K562 (cell line): Measurements from ENCODE around the gene LATS2. TPM values are rescaled to one million over a fixed set of nuclear protein-coding genes. Genes with fewer than 3 reads are reported as not detected.

Source experiments
- ATAC-seq: fragments of 200-7000 bp; cut with Tn5 transposase; 3 replicates; pipeline ENCODE4 v1.9.1; 2020; ENCODE audit warnings: moderate library complexity
- BruUV-seq: library from RNA; stranded (reverse); fragments of 400-500 nt; replicated peaks from 2 replicates; lab custom pipeline; 2021; lab: Mats Ljungman, UMichigan
- CTCF ChIA-PET: fragments of 300-600 bp; formaldehyde crosslinking; extraction: SDS; loops from one replicate; lab custom pipeline; 2021; ENCODE audit warnings: low intra/inter-chr PET ratio; lab: Yijun Ruan, JAX
- POLR2A ChIA-PET: fragments of 300-600, 350-650 bp; sonication (Branson Sonifier 250); formaldehyde crosslinking; extraction: SDS; loops from one replicate; lab custom pipeline; 2021; ENCODE audit warnings: antibody characterized with exemption, inconsistent platforms; lab: Yijun Ruan, JAX
- DNase-seq, 4 experiments: peaks; one replicate each; pipeline versions ENCODE4 v3.0.0 to v3.0.0-alpha.2; 2011 to 2018; ENCODE audit warnings: low spot score in 3 of 4, mixed read lengths in 3 of 4; ENCODE audit errors: extremely low read depth in 1 of 4
- FAIRE-seq: peaks from 2 replicates; lab custom pipeline; 2011; peaks lifted over from hg19 to GRCh38; lab: Jason Lieb, UNC
- H2AFZ ChIP-seq: 2 replicates; pipeline ENCODE4 v1.6.0; 2011; ENCODE audit warnings: low read depth, low read length, control low read depth, inconsistent platforms
- H3K27ac ChIP-seq: fragments of 200-600 bp; 3 replicates; pipeline ENCODE4 v1.8.0; 2011; ENCODE audit warnings: low read depth, mild to moderate bottlenecking, control low read depth, inconsistent platforms, low read length, moderate library complexity, mixed read lengths; ENCODE audit errors: extremely low read depth
- H3K27me3 ChIP-seq, 2 experiments: fragments of 300-600 bp in 1 of 2; 2 replicates in 1 of 2; 3 replicates in 1 of 2; pipeline versions ENCODE4 v1.6.0 to v1.8.0; 2011; ENCODE audit warnings: inconsistent platforms in 2 of 2, low read length in 2 of 2, mild to moderate bottlenecking in 1 of 2, mixed read lengths in 1 of 2, moderate library complexity in 1 of 2; ENCODE audit not compliant: control insufficient read depth in 2 of 2, insufficient read depth in 2 of 2
- H3K36me3 ChIP-seq: fragments of 300-600 bp; 3 replicates; pipeline ENCODE4 v1.8.0; 2011; ENCODE audit warnings: mild to moderate bottlenecking, low read length, inconsistent platforms; ENCODE audit not compliant: control insufficient read depth, insufficient read depth
- H3K4me1 ChIP-seq, 2 experiments: fragments of 200-600 bp in 1 of 2; replicated peaks in 1 of 2; 2 replicates in 1 of 2; 3 replicates in 1 of 2; pipeline versions ENCODE4 v1.5.1 to v1.8.0; 2011; ENCODE audit warnings: inconsistent platforms in 2 of 2, low read length in 2 of 2, mild to moderate bottlenecking in 1 of 2, mixed read lengths in 1 of 2, moderate library complexity in 1 of 2; ENCODE audit not compliant: control insufficient read depth in 2 of 2, insufficient read depth in 2 of 2
- H3K4me2 ChIP-seq: 2 replicates; pipeline ENCODE4 v1.6.1; 2011; ENCODE audit warnings: low read length, control low read depth, inconsistent platforms, mixed read lengths; ENCODE audit not compliant: insufficient read depth
- H3K4me3 ChIP-seq: fragments of 200-600 bp; sonication (generic), shearing (Covaris generic); 2 replicates; pipeline ENCODE4 v1.5.1; 2016; ENCODE audit warnings: control low read depth, inconsistent platforms
- H3K79me2 ChIP-seq: fragments of 200-600 bp; 3 replicates; pipeline ENCODE4 v1.8.0; 2011; ENCODE audit warnings: low read length, inconsistent platforms; ENCODE audit not compliant: control insufficient read depth, insufficient read depth
- H3K9ac ChIP-seq, 2 experiments: 2 replicates each; pipeline versions ENCODE4 v1.6.0 to v1.6.1; 2011; ENCODE audit warnings: low read depth in 2 of 2, low read length in 2 of 2, control low read depth in 1 of 2, inconsistent platforms in 1 of 2, mild to moderate bottlenecking in 1 of 2, mixed read lengths in 1 of 2; ENCODE audit not compliant: insufficient read depth in 1 of 2
- H3K9me1 ChIP-seq: one replicate; pipeline ENCODE4 v1.6.0; 2011; ENCODE audit warnings: inconsistent platforms, mild to moderate bottlenecking, low read length, moderate library complexity; ENCODE audit not compliant: control insufficient read depth, insufficient read depth
- H3K9me3 ChIP-seq: replicated peaks from 2 replicates; pipeline ENCODE4 v1.5.1; 2011; ENCODE audit warnings: low read depth, low read length, inconsistent platforms; ENCODE audit not compliant: control insufficient read depth, insufficient read depth
- H4K20me1 ChIP-seq: replicated peaks from 2 replicates; pipeline ENCODE4 v1.6.1; 2011; ENCODE audit warnings: low read length, inconsistent platforms, mixed read lengths; ENCODE audit not compliant: control insufficient read depth, insufficient read depth
- CREB1 ChIP-seq, 2 experiments: sonication (generic) in 1 of 2; formaldehyde crosslinking in 1 of 2; IDR thresholded peaks; 2 replicates each; pipeline versions ENCODE4 v1.6.1 to v1.8.0; 2012 to 2022; ENCODE audit warnings: inconsistent platforms in 1 of 2, mild to moderate bottlenecking in 1 of 2, missing genetic modification reagents in 1 of 2, moderate library complexity in 1 of 2
- E2F8 ChIP-seq: fragments of 450-650 bp; IDR thresholded peaks from 2 replicates; pipeline ENCODE4 v1.7.1; 2018; ENCODE audit warnings: mild to moderate bottlenecking, low read depth; ENCODE audit not compliant: partially characterized antibody
- FUS ChIP-seq: fragments of 200-400 bp; formaldehyde crosslinking; optimal IDR thresholded peaks from 2 replicates; pipeline ENCODE3; 2017; ENCODE audit warnings: low read depth, low read length
- GMEB1 ChIP-seq: fragments of 250-450 bp; sonication (Bioruptor Pico); IDR thresholded peaks from 2 replicates; pipeline ENCODE4 v1.4.0; 2020; ENCODE audit warnings: mild to moderate bottlenecking
- NCOA2 ChIP-seq, 2 experiments: fragments of 450-650 bp; IDR thresholded peaks; 2 replicates each; pipeline ENCODE4 v1.6.1; 2018; ENCODE audit warnings: mild to moderate bottlenecking in 2 of 2, moderate library complexity in 1 of 2; ENCODE audit not compliant: partially characterized antibody in 2 of 2
- SIX5 ChIP-seq, 2 experiments: IDR thresholded peaks; 2 replicates each; pipeline ENCODE4 v1.6.1; 2011; ENCODE audit warnings: low read length in 2 of 2, borderline replicate concordance in 1 of 2, low read depth in 1 of 2, mild to moderate bottlenecking in 1 of 2, moderate library complexity in 1 of 2; ENCODE audit not compliant: insufficient read depth in 1 of 2
- SMARCA4 ChIP-seq: fragments of 450-650 bp; IDR thresholded peaks from 2 replicates; pipeline ENCODE4 v1.6.1; 2016
- WGBS: fragments of 100-300 bp; shearing (Covaris generic); methylation state at CpG from one replicate; pipeline ENCODE4 v1.1.6; 2016; ENCODE audit warnings: low coverage, mixed read lengths; ENCODE audit not compliant: insufficient coverage; ENCODE audit errors: missing lambda C conversion rate; 5-methylcytosine and 5-hydroxymethylcytosine counted together
- in situ Hi-C: fragments of 300-500 bp; cut with MboI; formaldehyde crosslinking; loops from 4 replicates; pipeline ENCODE4 v1.15.0; 2018; ENCODE audit warnings: inconsistent platforms, mixed read lengths
- intact Hi-C: fragments of 100-400 bp; cut with micrococcal nuclease; formaldehyde crosslinking; loops from 2 replicates; pipeline ENCODE4 v1.14.2; 2022
- polyA plus RNA-seq, 8 experiments: library from polyadenylated mRNA; depleted of rRNA in 4 of 8; stranded (reverse) in 5 of 8; unstranded in 3 of 8; fragments of >200 nt; fragmentation: Nextera tagmentation in 2 of 8; fragmentation: Illumina TruSeq in 1 of 8; extraction: Ambion mirVana in 2 of 8; extraction: Trizol in 1 of 8; gene quantifications; 2 replicates each; pipeline versions ENCODE4 v1.2.1 to v1.2.3, GENCODE V29; 2011 to 2014; ENCODE audit warnings: inconsistent platforms in 1 of 8, missing spikeins in 1 of 8
- total RNA-seq, 7 experiments: library from RNA; depleted of rRNA in 6 of 7; stranded (reverse); fragments of >200 nt in 6 of 7; fragmentation: Illumina TruSeq in 2 of 7; extraction: Trizol in 2 of 7; gene quantifications; 2 replicates each; pipeline versions ENCODE4 v1.2.1 to v1.2.3, GENCODE V29; 2011 to 2021; ENCODE audit warnings: low replicate concordance in 1 of 7

LATS2 gene
- total and polyA plus RNA-seq, 9 of the 15 experiments (the other 6 are each of a cell fraction or from before 2014, with no cell fraction given), result 0.18 to 3.7 (median 0.76) TPM

DNA sequence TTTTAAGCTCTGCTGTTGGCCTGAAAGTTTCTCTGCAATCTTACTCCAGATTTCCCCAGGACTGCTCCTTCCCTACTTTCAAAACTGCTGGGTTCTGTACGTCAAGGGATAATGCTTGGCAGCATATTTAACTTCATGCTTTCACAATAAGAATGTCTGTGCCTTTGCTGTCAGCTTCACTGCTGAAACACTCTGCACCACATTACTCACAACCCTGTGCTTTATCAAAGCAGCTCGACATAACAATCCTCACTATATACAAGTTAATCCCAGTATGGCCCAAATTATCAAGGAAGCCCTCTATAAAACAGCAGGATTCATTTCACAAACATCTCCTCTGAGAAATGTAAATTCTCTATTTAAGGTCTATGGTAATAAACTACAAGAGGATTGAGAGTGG, 17.5 kb downstream of the LATS2 start:
- H3K4me2 ChIP-seq, result no peak overlapping the region
- in situ Hi-C loops, result no loop called here
- FAIRE-seq (no peak), ATAC-seq (no peak), DNase-seq (no peak)
- no peak overlapping the region for H3K9ac ChIP-seq
- WGBS, result 22% methylated on average over 2 of the region's 2 CpGs
- no TSS peak for BruUV-seq
- ChIA-PET CTCF (no interaction called here), POLR2A (interaction anchor here (1.3 kb wide), 1 partner anchor 11 kb away, joined by 3 read pairs; no protein-coding TSS in a partner anchor)
- no peaks in the 10 kb centered on the region for H3K79me2 ChIP-seq
- intact Hi-C loops, result no loop called here
- H3K4me3 ChIP-seq, result no peak overlapping the region
- no peaks in the 10 kb centered on the region; the same call in 1 of the 2 replicates for H4K20me1 ChIP-seq
- H2AFZ ChIP-seq, result no peak overlapping the region
- no peaks in the 10 kb centered on the region for H3K27me3 ChIP-seq
- H3K36me3 ChIP-seq, result no peaks in the 10 kb centered on the region; the same call in 2 of the 3 replicates
- no peaks in the 10 kb centered on the region for H3K9me1 ChIP-seq
- H3K4me1 ChIP-seq, result no peaks in the 10 kb centered on the region; a peak in 1 of 5 replicates
- no peak overlapping the region for H3K27ac ChIP-seq
- no peak for TF ChIP-seq CREB1 (IDR thresholded peaks at IDR 0.05)
- no peak for TF ChIP-seq CREB1 (CRISPR knock-in tag; IDR thresholded peaks at IDR 0.05)
- no peak for TF ChIP-seq SIX5 (IDR thresholded peaks at IDR 0.05; ENCODE audit: borderline replicate concordance in 1 of 2, insufficient read depth in 1 of 2, low read depth in 1 of 2, low read length in 2 of 2)
- no peak for TF ChIP-seq SMARCA4
- TF ChIP-seq GMEB1, result no peak
- no peak for TF ChIP-seq E2F8
- no peak for TF ChIP-seq NCOA2 (IDR thresholded peaks at IDR 0.05; ENCODE audit: partially characterized antibody in 2 of 2)
- no peak for TF ChIP-seq FUS
- no peaks in the 10 kb centered on the region for H3K9me3 ChIP-seq
